ENCODE measurements around the gene KCNJ14.

The KCNJ14 gene

DNA sequence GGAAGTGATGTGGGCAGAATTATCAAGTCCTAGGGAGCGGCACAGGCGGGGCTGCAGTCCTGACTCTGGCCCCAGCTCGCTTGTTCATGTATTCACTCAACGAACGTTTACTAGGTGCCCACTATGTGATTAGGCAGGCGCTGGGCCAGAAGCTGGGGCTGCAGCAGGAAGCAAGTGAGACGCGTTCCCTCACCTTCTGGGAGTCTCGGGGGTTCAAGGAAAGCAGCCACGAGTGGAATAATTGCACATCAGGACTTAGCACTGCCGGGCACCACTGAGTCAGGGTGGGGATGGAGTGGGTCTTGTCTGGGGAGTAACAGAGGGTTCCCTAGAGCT is 58.7 kb downstream of the KCNJ14 start:
- Histone ChIP-seq H3K4me2 (ENCODE audit: low read length) (peak overlapping the region; percentile 28), H3K27me3 (ENCODE audit: insufficient read depth, low read length, poor library complexity) (no peaks in the 10 kb centered on the region), H3K4ac (ENCODE audit: low read depth, low read length) (no peak overlapping the region), H3K23ac (ENCODE audit: low read length) (no peak overlapping the region), H3K27ac (ENCODE audit: low read depth, low read length) (no peak overlapping the region), H4K5ac (ENCODE audit: low read length) (no peak overlapping the region), H3K36me3 (ENCODE audit: control insufficient read depth, insufficient read depth, low read length) (no peaks in the 10 kb centered on the region), H3K79me2 (ENCODE audit: control insufficient read depth, insufficient read depth, low read length) (no peaks in the 10 kb centered on the region), H4K8ac (ENCODE audit: low read depth, low read length) (no peak overlapping the region), H3K9ac (ENCODE audit: low read length) (peak overlapping the region; percentile 18), H2BK120ac (ENCODE audit: low read depth, low read length) (no peak overlapping the region), H2AK5ac (ENCODE audit: low read length) (no peak overlapping the region), H2BK5ac (ENCODE audit: low read length) (no peak overlapping the region), H3K56ac (ENCODE audit: low read length) (peak overlapping the region; percentile 35), H2BK15ac (replicated peaks; ENCODE audit: low read depth) (no peak overlapping the region), H3K18ac (ENCODE audit: low read length) (no peak overlapping the region), H3K4me1 (ENCODE audit: control insufficient read depth, low read depth, low read length) (no peaks in the 10 kb centered on the region), H3K4me3 (ENCODE audit: low read length) (no peak overlapping the region), H3K79me1 (ENCODE audit: low read length) (no peaks in the 10 kb centered on the region)
- WGBS (ENCODE audit: extremely low coverage, insufficient coverage, low lambda C conversion rate): no CpG with 5 or more reads among the region's 11 CpGs
- DNase-seq: no peak

DNA sequence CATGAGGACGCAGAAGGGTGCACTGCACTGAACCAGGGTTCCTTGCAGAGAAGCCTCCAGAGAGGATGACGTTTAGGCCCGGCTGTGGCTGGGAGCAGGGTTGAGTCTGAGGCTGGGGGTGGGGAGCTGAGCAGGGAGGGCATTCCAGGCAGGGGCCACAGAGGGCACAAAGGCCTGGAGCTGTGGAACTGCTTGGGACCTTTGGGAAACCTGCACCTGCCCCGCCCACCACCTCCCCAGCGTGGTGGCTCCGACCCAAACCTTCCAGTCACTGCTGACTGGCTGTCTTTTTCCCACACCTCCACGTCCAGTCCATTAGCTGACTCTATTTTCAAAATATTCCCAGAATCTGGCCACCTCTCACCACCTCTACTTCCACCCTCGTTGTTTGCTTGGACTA is 61.2 kb downstream of the KCNJ14 start:
- H3K4ac ChIP-seq (ENCODE audit: low read depth, low read length): no peak overlapping the region
- no peak overlapping the region for H3K23ac ChIP-seq (ENCODE audit: low read length)
- H3K18ac ChIP-seq (ENCODE audit: low read length): no peak overlapping the region
- H4K8ac ChIP-seq (ENCODE audit: low read depth, low read length): no peak overlapping the region
- H3K79me2 ChIP-seq (ENCODE audit: control insufficient read depth, insufficient read depth, low read length): no peaks in the 10 kb centered on the region
- no peak for DNase-seq
- H3K27ac ChIP-seq (ENCODE audit: low read depth, low read length): no peak overlapping the region
- no CpG with 5 or more reads among the region's 8 CpGs for WGBS (ENCODE audit: extremely low coverage, insufficient coverage, low lambda C conversion rate)
- no peak overlapping the region for H2BK120ac ChIP-seq (ENCODE audit: low read depth, low read length)
- no peaks in the 10 kb centered on the region for H3K79me1 ChIP-seq (ENCODE audit: low read length)
- H3K9ac ChIP-seq (ENCODE audit: low read length): no peak overlapping the region
- H2AK5ac ChIP-seq (ENCODE audit: low read length): no peak overlapping the region
- H3K56ac ChIP-seq (ENCODE audit: low read length): no peak overlapping the region
- no peaks in the 10 kb centered on the region for H3K27me3 ChIP-seq (ENCODE audit: insufficient read depth, low read length, poor library complexity)
- H3K4me3 ChIP-seq (ENCODE audit: low read length): no peak overlapping the region
- no peak overlapping the region for H4K5ac ChIP-seq (ENCODE audit: low read length)
- H3K36me3 ChIP-seq (ENCODE audit: control insufficient read depth, insufficient read depth, low read length): no peaks in the 10 kb centered on the region
- H2BK15ac ChIP-seq (replicated peaks; ENCODE audit: low read depth): no peak overlapping the region
- H3K4me2 ChIP-seq (ENCODE audit: low read length): no peak overlapping the region
- H2BK5ac ChIP-seq (ENCODE audit: low read length): no peak overlapping the region
- H3K4me1 ChIP-seq (ENCODE audit: control insufficient read depth, low read depth, low read length): no peaks in the 10 kb centered on the region
